K562 (cell line): Measurements from ENCODE around the gene AAK1. TPM values are rescaled to one million over a fixed set of nuclear protein-coding genes. Genes with fewer than 3 reads are reported as not detected.

Experiments
- ATAC-seq: fragments of 200-7000 bp; cut with Tn5 transposase; 3 replicates; pipeline ENCODE4 v1.9.1; 2020; ENCODE audit warnings: moderate library complexity
- BruUV-seq: library from RNA; stranded (reverse); fragments of 400-500 nt; replicated peaks from 2 replicates; lab custom pipeline; 2021; lab: Mats Ljungman, UMichigan
- CTCF ChIA-PET: fragments of 300-600 bp; formaldehyde crosslinking; extraction: SDS; loops from one replicate; lab custom pipeline; 2021; ENCODE audit warnings: low intra/inter-chr PET ratio; lab: Yijun Ruan, JAX
- POLR2A ChIA-PET: fragments of 300-600, 350-650 bp; sonication (Branson Sonifier 250); formaldehyde crosslinking; extraction: SDS; loops from one replicate; lab custom pipeline; 2021; ENCODE audit warnings: antibody characterized with exemption, inconsistent platforms; lab: Yijun Ruan, JAX
- DNase-seq, 4 experiments: peaks; one replicate each; pipeline versions ENCODE4 v3.0.0 to v3.0.0-alpha.2; 2011 to 2018; ENCODE audit warnings: low spot score in 3 of 4, mixed read lengths in 3 of 4; ENCODE audit errors: extremely low read depth in 1 of 4
- FAIRE-seq: peaks from 2 replicates; lab custom pipeline; 2011; peaks lifted over from hg19 to GRCh38; lab: Jason Lieb, UNC
- H2AFZ ChIP-seq: 2 replicates; pipeline ENCODE4 v1.6.0; 2011; ENCODE audit warnings: low read depth, low read length, control low read depth, inconsistent platforms
- H3K27ac ChIP-seq: fragments of 200-600 bp; 3 replicates; pipeline ENCODE4 v1.8.0; 2011; ENCODE audit warnings: low read depth, mild to moderate bottlenecking, control low read depth, inconsistent platforms, low read length, moderate library complexity, mixed read lengths; ENCODE audit errors: extremely low read depth
- H3K27me3 ChIP-seq, 2 experiments: fragments of 300-600 bp in 1 of 2; 2 replicates in 1 of 2; 3 replicates in 1 of 2; pipeline versions ENCODE4 v1.6.0 to v1.8.0; 2011; ENCODE audit warnings: inconsistent platforms in 2 of 2, low read length in 2 of 2, mild to moderate bottlenecking in 1 of 2, mixed read lengths in 1 of 2, moderate library complexity in 1 of 2; ENCODE audit not compliant: control insufficient read depth in 2 of 2, insufficient read depth in 2 of 2
- H3K36me3 ChIP-seq: fragments of 300-600 bp; 3 replicates; pipeline ENCODE4 v1.8.0; 2011; ENCODE audit warnings: mild to moderate bottlenecking, low read length, inconsistent platforms; ENCODE audit not compliant: control insufficient read depth, insufficient read depth
- H3K4me1 ChIP-seq, 2 experiments: fragments of 200-600 bp in 1 of 2; replicated peaks in 1 of 2; 2 replicates in 1 of 2; 3 replicates in 1 of 2; pipeline versions ENCODE4 v1.5.1 to v1.8.0; 2011; ENCODE audit warnings: inconsistent platforms in 2 of 2, low read length in 2 of 2, mild to moderate bottlenecking in 1 of 2, mixed read lengths in 1 of 2, moderate library complexity in 1 of 2; ENCODE audit not compliant: control insufficient read depth in 2 of 2, insufficient read depth in 2 of 2
- H3K4me2 ChIP-seq: 2 replicates; pipeline ENCODE4 v1.6.1; 2011; ENCODE audit warnings: low read length, control low read depth, inconsistent platforms, mixed read lengths; ENCODE audit not compliant: insufficient read depth
- H3K4me3 ChIP-seq: fragments of 200-600 bp; sonication (generic), shearing (Covaris generic); 2 replicates; pipeline ENCODE4 v1.5.1; 2016; ENCODE audit warnings: control low read depth, inconsistent platforms
- H3K79me2 ChIP-seq: fragments of 200-600 bp; 3 replicates; pipeline ENCODE4 v1.8.0; 2011; ENCODE audit warnings: low read length, inconsistent platforms; ENCODE audit not compliant: control insufficient read depth, insufficient read depth
- H3K9ac ChIP-seq, 2 experiments: 2 replicates each; pipeline versions ENCODE4 v1.6.0 to v1.6.1; 2011; ENCODE audit warnings: low read depth in 2 of 2, low read length in 2 of 2, control low read depth in 1 of 2, inconsistent platforms in 1 of 2, mild to moderate bottlenecking in 1 of 2, mixed read lengths in 1 of 2; ENCODE audit not compliant: insufficient read depth in 1 of 2
- H3K9me1 ChIP-seq: one replicate; pipeline ENCODE4 v1.6.0; 2011; ENCODE audit warnings: inconsistent platforms, mild to moderate bottlenecking, low read length, moderate library complexity; ENCODE audit not compliant: control insufficient read depth, insufficient read depth
- H3K9me3 ChIP-seq: replicated peaks from 2 replicates; pipeline ENCODE4 v1.5.1; 2011; ENCODE audit warnings: low read depth, low read length, inconsistent platforms; ENCODE audit not compliant: control insufficient read depth, insufficient read depth
- H4K20me1 ChIP-seq: replicated peaks from 2 replicates; pipeline ENCODE4 v1.6.1; 2011; ENCODE audit warnings: low read length, inconsistent platforms, mixed read lengths; ENCODE audit not compliant: control insufficient read depth, insufficient read depth
- CSDE1 ChIP-seq, 2 experiments: fragments of 450-650 bp; IDR thresholded peaks; 2 replicates each; pipeline ENCODE4 v1.6.1; 2016; ENCODE audit warnings: mild to moderate bottlenecking in 1 of 2
- DDX20 ChIP-seq: fragments of 450-650 bp; IDR thresholded peaks from 2 replicates; pipeline ENCODE4 v1.6.1; 2016; ENCODE audit warnings: missing genetic modification characterization, low read depth, mild to moderate bottlenecking, missing compliant biosample characterization, moderate library complexity
- HSF4 ChIP-seq: fragments of 250-450 bp; sonication (Bioruptor Pico); IDR thresholded peaks from 2 replicates; pipeline ENCODE4 v2.1.2; 2022; ENCODE audit warnings: mild to moderate bottlenecking, moderate library complexity, borderline replicate concordance
- JUN ChIP-seq, 2 experiments: sonication (generic) in 1 of 2; formaldehyde crosslinking in 1 of 2; IDR thresholded peaks; 2 replicates each; pipeline versions ENCODE4 v1.6.1 to v1.8.0; 2012 to 2022; ENCODE audit warnings: borderline replicate concordance in 2 of 2, mild to moderate bottlenecking in 2 of 2, improper control_type of control experiment in 1 of 2, low read depth in 1 of 2, low read length in 1 of 2, missing genetic modification reagents in 1 of 2
- NR4A1 ChIP-seq, 2 experiments: fragments of 250-450 bp in 1 of 2; fragments of 450-650 bp in 1 of 2; sonication (Bioruptor Pico) in 1 of 2; IDR thresholded peaks; 2 replicates each; pipeline versions ENCODE4 v1.4.0 to v1.6.1; 2016 to 2020; ENCODE audit warnings: mild to moderate bottlenecking in 2 of 2, missing compliant biosample characterization in 1 of 2, missing genetic modification characterization in 1 of 2, moderate library complexity in 1 of 2
- RBM34 ChIP-seq: fragments of 200-400 bp; formaldehyde crosslinking; IDR thresholded peaks from 2 replicates; pipeline ENCODE4 v1.6.1; 2018; ENCODE audit warnings: low read length, borderline replicate concordance; ENCODE audit not compliant: insufficient read depth
- SMAD3 ChIP-seq: fragments of 450-650 bp; formaldehyde crosslinking; conservative IDR thresholded peaks from 2 replicates; pipeline ENCODE4 v1.4.0; 2020; ENCODE audit warnings: mild to moderate bottlenecking
- TAF15 ChIP-seq: fragments of 200-400 bp; formaldehyde crosslinking; IDR thresholded peaks from 2 replicates; pipeline ENCODE4 v1.6.1; 2017; ENCODE audit warnings: mild to moderate bottlenecking, low read depth, low read length, moderate library complexity
- ZNF23 ChIP-seq: fragments of 250-450 bp; sonication (Bioruptor Pico); IDR thresholded peaks from 2 replicates; pipeline ENCODE4 v1.4.0; 2020; ENCODE audit warnings: mild to moderate bottlenecking
- ZNF589 ChIP-seq: fragments of 200-800 bp; sonication (Bioruptor generic); IDR thresholded peaks from 2 replicates; pipeline ENCODE4 v1.6.1; 2016; ENCODE audit warnings: low read depth, missing genetic modification characterization, missing compliant biosample characterization
- ZNF830 ChIP-seq: fragments of 250-450 bp; sonication (Bioruptor Pico); IDR thresholded peaks from 2 replicates; pipeline ENCODE4 v1.5.0; 2021; ENCODE audit warnings: mild to moderate bottlenecking
- WGBS: fragments of 100-300 bp; shearing (Covaris generic); methylation state at CpG from one replicate; pipeline ENCODE4 v1.1.6; 2016; ENCODE audit warnings: low coverage, mixed read lengths; ENCODE audit not compliant: insufficient coverage; ENCODE audit errors: missing lambda C conversion rate; 5-methylcytosine and 5-hydroxymethylcytosine counted together
- in situ Hi-C: fragments of 300-500 bp; cut with MboI; formaldehyde crosslinking; loops from 4 replicates; pipeline ENCODE4 v1.15.0; 2018; ENCODE audit warnings: inconsistent platforms, mixed read lengths
- intact Hi-C: fragments of 100-400 bp; cut with micrococcal nuclease; formaldehyde crosslinking; loops from 2 replicates; pipeline ENCODE4 v1.14.2; 2022
- polyA plus RNA-seq, 8 experiments: library from polyadenylated mRNA; depleted of rRNA in 4 of 8; stranded (reverse) in 5 of 8; unstranded in 3 of 8; fragments of >200 nt; fragmentation: Nextera tagmentation in 2 of 8; fragmentation: Illumina TruSeq in 1 of 8; extraction: Ambion mirVana in 2 of 8; extraction: Trizol in 1 of 8; gene quantifications; 2 replicates each; pipeline versions ENCODE4 v1.2.1 to v1.2.3, GENCODE V29; 2011 to 2014; ENCODE audit warnings: inconsistent platforms in 1 of 8, missing spikeins in 1 of 8
- total RNA-seq, 7 experiments: library from RNA; depleted of rRNA in 6 of 7; stranded (reverse); fragments of >200 nt in 6 of 7; fragmentation: Illumina TruSeq in 2 of 7; extraction: Trizol in 2 of 7; gene quantifications; 2 replicates each; pipeline versions ENCODE4 v1.2.1 to v1.2.3, GENCODE V29; 2011 to 2021; ENCODE audit warnings: low replicate concordance in 1 of 7
- TF ChIP-seq, protein P1 (sequence below): fragments of 450-650 bp; IDR thresholded peaks from 2 replicates; pipeline ENCODE4 v1.6.1; 2016; ENCODE audit warnings: low read depth

AAK1 gene
- total and polyA plus RNA-seq, 9 of the 15 experiments (the other 6 are each of a cell fraction or from before 2014, with no cell fraction given): 0.89 to 17.1 (median 6.0) TPM

GRCh38 chr2:69452687-69453086, 190.9 kb downstream of the AAK1 start (continued):
- TF ChIP-seq SMAD3 (peak; percentile 72; the same call in 1 of the 2 replicates), NR4A1 (CRISPR knock-in tag; IDR thresholded peaks at IDR 0.05) (no peak), NR4A1 (tag; IDR thresholded peaks at IDR 0.05) (peak; percentile 92), DDX20 (tag) (peak; percentile 81)
- TF ChIP-seq, all 486 proteins: peak for 34

GRCh38 chr2:69450735-69451416, 192.7 kb downstream of the AAK1 start:
- no peak overlapping the region for H2AFZ ChIP-seq
- in situ Hi-C loops: no loop called here
- DNase-seq (no peak), ATAC-seq (no peak), FAIRE-seq (no peak)
- H3K4me1 ChIP-seq: no peaks in the 10 kb centered on the region
- no peak overlapping the region for H3K9ac ChIP-seq
- no peaks in the 10 kb centered on the region for H3K9me1 ChIP-seq
- BruUV-seq: no TSS peak
- H3K36me3 ChIP-seq: no peaks in the 10 kb centered on the region
- no peak overlapping the region for H3K4me2 ChIP-seq
- H3K27me3 ChIP-seq: no peaks in the 10 kb centered on the region
- 0 out of 2 replicates have a peak, but pooled peaks cover 2% of the 10 kb centered on the region for H4K20me1 ChIP-seq
- H3K9me3 ChIP-seq: no peaks in the 10 kb centered on the region
- ChIA-PET CTCF (no interaction called here), POLR2A (interaction anchor here (0.5 kb wide), 1 partner anchor 842 kb away, joined by 3 read pairs; no protein-coding TSS in a partner anchor)
- no peak overlapping the region for H3K4me3 ChIP-seq
- 36% methylated on average over 6 of the region's 6 CpGs for WGBS
- intact Hi-C loops: no loop called here
- H3K79me2 ChIP-seq: no peaks in the 10 kb centered on the region
- H3K27ac ChIP-seq: no peak overlapping the region
- TF ChIP-seq TAF15 (no peak), ZNF830 (CRISPR knock-in tag) (no peak), RBM34 (no peak), ZNF589 (CRISPR knock-in tag) (no peak), ZNF23 (CRISPR knock-in tag) (no peak), CSDE1 (IDR thresholded peaks at IDR 0.05) (no peak), JUN (IDR thresholded peaks at IDR 0.05; ENCODE audit: borderline replicate concordance, low read depth, low read length) (no peak), JUN (CRISPR knock-in tag; IDR thresholded peaks at IDR 0.05; ENCODE audit: borderline replicate concordance) (no peak), HSF4 (no peak)
- TF ChIP-seq, protein P1, sequence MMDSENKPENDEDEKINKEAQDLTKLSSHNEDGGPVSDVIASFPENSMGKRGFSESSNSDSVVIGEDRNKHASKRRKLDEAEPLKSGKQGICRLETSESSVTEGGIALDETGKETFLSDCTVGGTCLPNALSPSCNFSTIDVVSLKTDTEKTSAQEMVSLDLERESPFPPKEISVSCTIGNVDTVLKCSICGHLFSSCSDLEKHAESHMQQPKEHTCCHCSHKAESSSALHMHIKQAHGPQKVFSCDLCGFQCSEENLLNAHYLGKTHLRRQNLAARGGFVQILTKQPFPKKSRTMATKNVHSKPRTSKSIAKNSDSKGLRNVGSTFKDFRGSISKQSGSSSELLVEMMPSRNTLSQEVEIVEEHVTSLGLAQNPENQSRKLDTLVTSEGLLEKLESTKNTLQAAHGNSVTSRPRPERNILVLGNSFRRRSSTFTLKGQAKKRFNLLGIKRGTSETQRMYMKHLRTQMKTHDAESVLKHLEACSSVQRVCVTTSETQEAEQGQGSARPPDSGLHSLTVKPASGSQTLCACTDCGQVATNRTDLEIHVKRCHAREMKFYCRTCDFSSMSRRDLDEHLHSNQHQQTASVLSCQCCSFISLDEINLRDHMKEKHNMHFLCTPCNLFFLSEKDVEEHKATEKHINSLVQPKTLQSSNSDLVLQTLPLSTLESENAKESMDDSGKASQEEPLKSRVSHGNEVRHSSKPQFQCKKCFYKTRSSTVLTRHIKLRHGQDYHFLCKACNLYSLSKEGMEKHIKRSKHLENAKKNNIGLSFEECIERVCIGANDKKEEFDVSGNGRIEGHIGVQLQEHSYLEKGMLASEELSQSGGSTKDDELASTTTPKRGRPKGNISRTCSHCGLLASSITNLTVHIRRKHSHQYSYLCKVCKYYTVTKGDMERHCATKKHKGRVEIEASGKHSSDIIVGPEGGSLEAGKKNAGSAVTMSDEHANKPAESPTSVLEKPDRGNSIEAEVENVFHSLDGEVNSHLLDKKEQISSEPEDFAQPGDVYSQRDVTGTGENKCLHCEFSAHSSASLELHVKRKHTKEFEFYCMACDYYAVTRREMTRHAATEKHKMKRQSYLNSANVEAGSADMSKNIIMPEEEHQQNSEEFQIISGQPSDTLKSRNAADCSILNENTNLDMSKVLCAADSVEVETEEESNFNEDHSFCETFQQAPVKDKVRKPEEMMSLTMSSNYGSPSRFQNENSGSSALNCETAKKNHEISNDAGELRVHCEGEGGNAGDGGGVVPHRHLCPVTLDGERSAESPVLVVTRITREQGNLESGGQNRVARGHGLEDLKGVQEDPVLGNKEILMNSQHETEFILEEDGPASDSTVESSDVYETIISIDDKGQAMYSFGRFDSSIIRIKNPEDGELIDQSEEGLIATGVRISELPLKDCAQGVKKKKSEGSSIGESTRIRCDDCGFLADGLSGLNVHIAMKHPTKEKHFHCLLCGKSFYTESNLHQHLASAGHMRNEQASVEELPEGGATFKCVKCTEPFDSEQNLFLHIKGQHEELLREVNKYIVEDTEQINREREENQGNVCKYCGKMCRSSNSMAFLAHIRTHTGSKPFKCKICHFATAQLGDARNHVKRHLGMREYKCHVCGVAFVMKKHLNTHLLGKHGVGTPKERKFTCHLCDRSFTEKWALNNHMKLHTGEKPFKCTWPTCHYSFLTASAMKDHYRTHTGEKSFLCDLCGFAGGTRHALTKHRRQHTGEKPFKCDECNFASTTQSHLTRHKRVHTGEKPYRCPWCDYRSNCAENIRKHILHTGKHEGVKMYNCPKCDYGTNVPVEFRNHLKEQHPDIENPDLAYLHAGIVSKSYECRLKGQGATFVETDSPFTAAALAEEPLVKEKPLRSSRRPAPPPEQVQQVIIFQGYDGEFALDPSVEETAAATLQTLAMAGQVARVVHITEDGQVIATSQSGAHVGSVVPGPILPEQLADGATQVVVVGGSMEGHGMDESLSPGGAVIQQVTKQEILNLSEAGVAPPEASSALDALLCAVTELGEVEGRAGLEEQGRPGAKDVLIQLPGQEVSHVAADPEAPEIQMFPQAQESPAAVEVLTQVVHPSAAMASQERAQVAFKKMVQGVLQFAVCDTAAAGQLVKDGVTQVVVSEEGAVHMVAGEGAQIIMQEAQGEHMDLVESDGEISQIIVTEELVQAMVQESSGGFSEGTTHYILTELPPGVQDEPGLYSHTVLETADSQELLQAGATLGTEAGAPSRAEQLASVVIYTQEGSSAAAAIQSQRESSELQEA: no peak
